ENCODE results near the gene TMEFF1.
"Not testable (repeated sequence)": the region's sequence is repeated elsewhere in the genome, so short reads cannot be mapped to it uniquely, and the experiment has no call there.

Gene TMEFF1, protein sequence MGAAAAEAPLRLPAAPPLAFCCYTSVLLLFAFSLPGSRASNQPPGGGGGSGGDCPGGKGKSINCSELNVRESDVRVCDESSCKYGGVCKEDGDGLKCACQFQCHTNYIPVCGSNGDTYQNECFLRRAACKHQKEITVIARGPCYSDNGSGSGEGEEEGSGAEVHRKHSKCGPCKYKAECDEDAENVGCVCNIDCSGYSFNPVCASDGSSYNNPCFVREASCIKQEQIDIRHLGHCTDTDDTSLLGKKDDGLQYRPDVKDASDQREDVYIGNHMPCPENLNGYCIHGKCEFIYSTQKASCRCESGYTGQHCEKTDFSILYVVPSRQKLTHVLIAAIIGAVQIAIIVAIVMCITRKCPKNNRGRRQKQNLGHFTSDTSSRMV

GRCh38 chr9:100472788-100473275 lies at the start of gene TMEFF1:
TMEFF1 (plus strand) TSS chr9:100473149; CDS start chr9:100473545, 396 bp downstream.
- peak; percentile 17 for DNase-seq (ENCODE audit: low read depth)

DNA sequence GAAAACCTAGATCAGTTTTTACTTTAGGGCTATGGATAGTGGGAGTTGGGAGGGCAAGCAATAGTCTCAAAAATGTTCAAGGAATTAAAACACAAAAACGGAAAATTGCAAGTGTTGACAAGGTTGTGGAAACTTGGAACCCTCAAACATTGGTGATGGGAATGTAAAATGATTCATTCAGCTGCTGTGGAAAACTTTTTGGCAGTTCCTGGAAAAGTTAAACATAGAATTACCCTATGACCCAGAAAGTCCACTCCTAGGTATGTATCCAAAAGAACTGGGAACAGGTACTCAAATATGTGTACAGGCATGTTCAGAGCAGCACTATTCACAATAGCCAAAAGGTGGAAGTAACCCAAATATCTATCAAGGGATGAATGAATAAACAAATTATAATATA lies 47.2 kb upstream of the TMEFF1 start:
- DNase-seq (ENCODE audit: low read depth), result no peak

GRCh38 chr9:100426189-100426529 lies 46.8 kb upstream of the TMEFF1 start:
- DNase-seq (ENCODE audit: low read depth), result no peak

- DNase-seq (ENCODE audit: low read depth), result peak; percentile 28
Observed at GRCh38 chr9:100426530-100427365, 46.2 kb upstream of the TMEFF1 start, which contains the start of gene MSANTD3. MSANTD3 (plus strand) TSS chr9:100427143; CDS start chr9:100441939, 14,796 bp downstream.

- DNase-seq (ENCODE audit: low read depth), result no peak
Observed at GRCh38 chr9:100427366-100428263, 45.3 kb upstream of the TMEFF1 start.

DNA sequence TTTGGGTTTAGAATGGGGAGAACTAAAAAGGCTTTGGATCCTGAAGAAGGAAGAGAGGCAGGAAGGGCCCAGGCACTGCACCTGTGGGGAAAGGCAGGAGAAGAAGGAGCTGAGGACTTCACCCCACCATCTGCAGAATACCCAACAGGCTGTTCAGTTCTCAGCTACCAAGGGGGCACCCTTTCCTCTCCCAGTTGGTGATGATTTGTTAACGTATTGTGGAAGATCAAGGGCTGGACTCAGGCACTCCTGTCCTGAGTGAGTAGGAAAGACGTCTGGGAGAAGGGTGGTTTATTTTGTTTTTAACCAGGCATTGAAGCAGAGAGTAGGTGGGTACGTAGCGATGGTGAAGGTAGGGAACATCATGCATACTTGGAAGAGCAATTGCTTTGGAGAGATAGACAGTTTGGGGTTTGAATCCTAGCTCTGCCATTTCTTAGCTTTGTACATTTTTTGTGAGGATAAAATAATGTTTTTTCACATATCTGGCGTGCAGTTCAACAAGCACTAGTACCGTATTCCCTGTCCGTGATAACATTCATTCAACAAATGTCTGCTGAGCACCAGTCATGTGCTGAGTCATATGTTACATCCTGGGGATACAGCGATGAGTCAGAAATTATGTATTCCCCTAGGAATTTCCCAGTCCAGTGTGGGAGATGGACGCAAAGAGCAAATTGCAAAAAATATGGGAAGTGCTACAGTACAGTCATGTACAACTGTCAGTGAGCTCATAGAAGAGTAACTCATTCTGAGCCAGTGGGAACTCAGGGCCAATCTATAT lies 43.9 kb upstream of the TMEFF1 start:
- DNase-seq (ENCODE audit: low read depth), result no peak

GRCh38 chr9:100430286-100430940 lies 42.5 kb upstream of the TMEFF1 start:
- DNase-seq (ENCODE audit: low read depth), result no peak

DNA sequence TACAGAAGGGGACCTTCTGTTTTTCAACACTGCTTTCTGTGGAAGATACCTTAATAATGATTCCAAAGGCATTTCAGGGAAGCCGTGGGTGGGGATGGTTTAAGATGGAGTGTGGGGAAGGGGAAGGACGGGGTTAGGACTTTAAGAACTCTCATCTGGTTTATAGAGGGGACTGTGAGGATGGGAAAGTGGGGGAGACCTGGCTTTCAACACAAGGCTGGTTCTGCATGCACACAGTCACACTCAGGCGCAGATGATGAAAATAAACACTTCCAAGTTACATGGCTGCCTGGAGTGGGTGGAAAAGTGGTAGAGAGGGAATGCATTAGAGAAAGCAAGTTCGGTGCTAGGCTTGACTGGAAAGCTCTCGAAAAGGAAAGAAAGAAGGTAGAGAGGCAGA lies 41.1 kb upstream of the TMEFF1 start:
- no peak for DNase-seq (ENCODE audit: low read depth)

GRCh38 chr9:100432736-100433135 lies 40.2 kb upstream of the TMEFF1 start:
- no peak for DNase-seq (ENCODE audit: low read depth)

GRCh38 chr9:100436571-100436970 lies 36.4 kb upstream of the TMEFF1 start:
- no peak for DNase-seq (ENCODE audit: low read depth)

- peak; percentile 62 for DNase-seq (ENCODE audit: low read depth)
Observed at GRCh38 chr9:100437860-100438805, 34.8 kb upstream of the TMEFF1 start.

- DNase-seq (ENCODE audit: low read depth), result no peak
Observed at GRCh38 chr9:100440071-100440470, 32.9 kb upstream of the TMEFF1 start.

DNA sequence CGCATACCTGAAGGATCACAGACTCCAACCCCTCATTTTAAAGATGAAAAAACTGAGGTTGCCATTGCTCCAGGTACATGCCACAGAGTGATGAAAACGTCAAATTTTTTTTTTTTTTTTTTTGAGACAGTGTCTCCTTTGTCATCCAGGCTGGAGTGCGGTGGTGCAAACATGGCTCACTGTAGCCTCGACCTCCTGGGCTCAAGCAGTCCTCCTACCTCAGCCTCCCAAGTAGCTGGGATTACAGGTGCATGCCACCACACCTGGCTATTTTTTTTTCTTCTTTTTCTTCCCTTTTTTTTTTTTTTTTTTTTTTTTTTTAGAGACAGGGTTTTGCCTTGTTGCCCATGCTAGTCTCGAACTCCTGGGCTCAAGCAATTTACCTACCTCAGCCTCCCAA lies 32.5 kb upstream of the TMEFF1 start:
- not testable (repeated sequence) for DNase-seq (ENCODE audit: low read depth)

DNA sequence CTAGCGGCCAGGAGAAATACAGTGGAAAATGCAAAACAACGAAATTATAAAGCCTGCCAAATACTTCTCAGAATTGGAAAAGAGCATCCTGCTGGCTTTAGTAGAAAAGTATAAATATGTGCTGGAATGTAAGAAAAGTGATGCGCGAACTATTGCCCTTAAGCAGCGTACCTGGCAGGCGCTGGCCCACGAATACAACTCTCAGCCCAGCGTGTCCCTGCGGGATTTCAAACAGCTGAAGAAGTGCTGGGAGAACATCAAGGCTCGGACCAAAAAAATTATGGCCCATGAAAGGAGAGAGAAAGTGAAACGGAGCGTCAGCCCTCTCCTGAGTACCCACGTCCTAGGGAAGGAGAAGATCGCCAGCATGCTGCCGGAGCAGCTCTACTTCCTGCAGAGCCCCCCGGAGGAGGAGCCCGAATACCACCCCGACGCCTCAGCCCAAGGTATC lies 31.0 kb upstream of the TMEFF1 start:
- DNase-seq (ENCODE audit: low read depth), result no peak

- no peak for DNase-seq (ENCODE audit: low read depth)
Observed at GRCh38 chr9:100443781-100444768, 28.9 kb upstream of the TMEFF1 start.

DNA sequence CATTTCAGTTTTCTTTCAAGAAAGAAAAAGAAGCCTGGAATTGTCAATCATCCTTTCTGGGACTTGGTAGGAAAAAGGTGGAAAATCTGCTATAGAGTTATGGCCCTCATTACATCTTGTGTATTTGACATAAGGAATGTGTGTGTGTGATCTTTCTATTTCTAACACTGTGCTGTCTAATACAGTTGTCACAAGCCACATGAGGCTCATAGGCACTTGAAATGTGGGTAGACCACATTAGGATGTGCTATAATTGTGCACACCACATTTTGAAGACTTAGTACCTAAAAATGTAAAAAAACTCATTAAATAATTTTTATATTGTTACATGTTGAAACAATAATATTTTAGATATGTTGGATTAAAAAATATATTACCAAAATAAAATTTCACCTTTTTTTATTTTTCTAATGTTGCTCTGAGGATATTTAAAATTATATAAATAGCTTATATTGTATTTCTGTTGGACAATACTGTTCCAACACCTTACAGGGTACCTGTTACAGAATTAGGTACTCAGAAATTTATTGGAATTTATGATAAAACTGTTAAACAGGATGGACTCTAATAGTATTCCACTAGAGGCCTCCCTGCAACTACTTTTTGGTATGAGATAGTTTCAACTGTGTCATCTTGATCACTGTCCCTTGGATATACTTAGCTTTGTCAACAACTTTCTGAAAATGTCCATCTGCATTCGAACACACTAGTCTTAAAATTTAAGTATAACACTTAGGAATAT lies 27.6 kb upstream of the TMEFF1 start:
- no peak for DNase-seq (ENCODE audit: low read depth)

DNA sequence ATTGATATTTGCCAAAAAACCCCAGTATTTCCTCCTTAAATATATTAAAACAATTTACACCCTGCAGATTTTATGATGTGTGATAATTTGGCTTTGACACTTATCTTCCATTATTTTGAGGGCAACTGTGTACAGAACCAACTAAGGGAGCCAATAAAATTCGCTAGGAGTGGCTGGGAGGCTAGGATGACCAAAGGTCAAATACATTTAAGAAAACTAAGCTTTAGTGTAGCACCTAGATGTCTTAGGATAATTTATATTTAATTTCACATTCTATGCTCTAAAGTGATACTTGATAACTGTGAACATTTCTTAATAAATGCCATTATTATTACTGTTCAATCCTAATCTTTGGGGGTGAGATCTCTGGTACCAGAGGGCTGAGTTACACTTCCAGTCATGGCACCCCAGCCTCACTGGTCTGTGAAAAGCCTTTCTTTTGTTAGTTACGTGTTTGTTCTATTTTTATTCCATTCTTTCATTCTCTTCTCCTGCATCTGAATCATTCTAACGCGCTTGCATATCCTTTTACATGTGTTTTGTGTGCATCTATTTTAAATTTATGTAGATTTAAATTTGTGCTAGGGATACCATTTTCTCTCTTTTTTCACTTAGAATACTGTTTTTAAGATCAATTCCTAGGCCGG lies 26.9 kb upstream of the TMEFF1 start:
- no peak for DNase-seq (ENCODE audit: low read depth)

Measured in activated gamma-delta T cell treated with anti-CD3 and anti-CD28 coated beads, Interleukin-2, amount 50 U/mL, for 16 hours (primary cell).